Testis (tissue), 3 donors: ENCODE measurements around the gene UTS2. TPM values are rescaled to one million over a fixed set of nuclear protein-coding genes. Genes with fewer than 3 reads are reported as not detected.

ENCODE experiments used
- DNase-seq: peaks from one replicate; pipeline ENCODE4 v3.0.0-alpha.2; 2019
- H3K27ac ChIP-seq, 2 donors: fragments of 200-600 bp; sonication (generic); one replicate each; pipeline ENCODE4 v1.5.1; 2019
- H3K27me3 ChIP-seq: fragments of 200-600 bp; sonication (generic); one replicate; pipeline ENCODE4 v1.5.1; 2019
- H3K36me3 ChIP-seq: fragments of 200-600 bp; sonication (generic); one replicate; pipeline ENCODE4 v1.5.1; 2017; ENCODE audit warnings: low read depth; ENCODE audit errors: missing control alignments
- H3K4me1 ChIP-seq: fragments of 200-600 bp; sonication (generic); one replicate; pipeline ENCODE4 v1.5.1; 2019
- H3K4me3 ChIP-seq, 2 donors: fragments of 200-600 bp; sonication (generic); one replicate each; pipeline ENCODE4 v1.5.1; 2017 to 2019
- H3K9me3 ChIP-seq: fragments of 200-600 bp; sonication (generic); one replicate; pipeline ENCODE4 v1.5.1; 2017
- POLR2A ChIP-seq: fragments of 450-650 bp; IDR thresholded peaks from one replicate; pipeline ENCODE4 v1.6.1; 2017; ENCODE audit warnings: antibody characterized with exemption, mild to moderate bottlenecking, moderate library complexity
- WGBS, 2 donors: methylation state at CpG; one replicate each; pipeline ENCODE4 v1.1.5; 2018; 5-methylcytosine and 5-hydroxymethylcytosine counted together
- intact Hi-C: fragments of 100-400 bp; cut with DNase I; formaldehyde crosslinking; loops from one replicate; pipeline ENCODE4 v1.15.1; 2023; ENCODE audit warnings: low total_unique reads
- polyA plus RNA-seq: library from polyadenylated mRNA; stranded (reverse); fragments of 350-450 nt; fragmentation: Illumina TruSeq; extraction: RNeasy Lipid Tissue Mini Kit (QIAGEN cat#74804); gene quantifications from one replicate; pipeline ENCODE4 v1.2.3, GENCODE V29; 2014; ENCODE audit warnings: low read depth, low replicate concordance; ENCODE audit not compliant: insufficient read depth
- total RNA-seq, 2 donors: library from RNA; depleted of rRNA; stranded (reverse); fragments of >200 nt; gene quantifications; one replicate each; pipeline ENCODE4 v1.2.3, GENCODE V29; 2016
- TF ChIP-seq, protein P1 (sequence below), 3 experiments: fragments of 450-650 bp in 2 of 3; fragments of 200-600 bp in 1 of 3; sonication (generic) in 1 of 3; IDR thresholded peaks; one replicate each; pipeline ENCODE4 v1.5.1; 2016 to 2019; ENCODE audit warnings: antibody characterized with exemption in 3 of 3, mild to moderate bottlenecking in 2 of 3, moderate library complexity in 1 of 3

Gene UTS2
- total and polyA plus RNA-seq, 3 donors from 2014 or later = 1.1 TPM; not detected in 2

- no peak for DNase-seq
- H3K4me3 ChIP-seq = no peak overlapping the region
- TF ChIP-seq POLR2A = no peak
- TF ChIP-seq, protein P1, sequence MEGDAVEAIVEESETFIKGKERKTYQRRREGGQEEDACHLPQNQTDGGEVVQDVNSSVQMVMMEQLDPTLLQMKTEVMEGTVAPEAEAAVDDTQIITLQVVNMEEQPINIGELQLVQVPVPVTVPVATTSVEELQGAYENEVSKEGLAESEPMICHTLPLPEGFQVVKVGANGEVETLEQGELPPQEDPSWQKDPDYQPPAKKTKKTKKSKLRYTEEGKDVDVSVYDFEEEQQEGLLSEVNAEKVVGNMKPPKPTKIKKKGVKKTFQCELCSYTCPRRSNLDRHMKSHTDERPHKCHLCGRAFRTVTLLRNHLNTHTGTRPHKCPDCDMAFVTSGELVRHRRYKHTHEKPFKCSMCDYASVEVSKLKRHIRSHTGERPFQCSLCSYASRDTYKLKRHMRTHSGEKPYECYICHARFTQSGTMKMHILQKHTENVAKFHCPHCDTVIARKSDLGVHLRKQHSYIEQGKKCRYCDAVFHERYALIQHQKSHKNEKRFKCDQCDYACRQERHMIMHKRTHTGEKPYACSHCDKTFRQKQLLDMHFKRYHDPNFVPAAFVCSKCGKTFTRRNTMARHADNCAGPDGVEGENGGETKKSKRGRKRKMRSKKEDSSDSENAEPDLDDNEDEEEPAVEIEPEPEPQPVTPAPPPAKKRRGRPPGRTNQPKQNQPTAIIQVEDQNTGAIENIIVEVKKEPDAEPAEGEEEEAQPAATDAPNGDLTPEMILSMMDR (IDR thresholded peaks at IDR 0.05) = no peak
Observed at GRCh38 chr1:7860130-7860529, 7.3 kb upstream of the UTS2 start.

GRCh38 chr1:7859406-7859805, 6.5 kb upstream of the UTS2 start:
- no peak overlapping the region for H3K4me3 ChIP-seq
- DNase-seq = no peak
- intact Hi-C loops = no loop called here
- TF ChIP-seq POLR2A = no peak
- TF ChIP-seq, protein P1 (IDR thresholded peaks at IDR 0.05) = no peak
- H3K4me1 ChIP-seq = no peaks in the 10 kb centered on the region
- whole genome bisulfite sequencing, 2 donors = 89 to 95% methylated on average over 4 to 7 of the region's 7 CpGs
- H3K27me3 ChIP-seq = no peaks in the 10 kb centered on the region
- no peaks in the 10 kb centered on the region for H3K9me3 ChIP-seq
- no peaks in the 10 kb centered on the region for H3K36me3 ChIP-seq
- H3K27ac ChIP-seq = no peak overlapping the region

More at GRCh38 chr1:7860130-7860529, 7.3 kb upstream of the UTS2 start:
- Histone ChIP-seq H3K4me1 (no peaks in the 10 kb centered on the region), H3K27me3 (no peaks in the 10 kb centered on the region), H3K36me3 (no peaks in the 10 kb centered on the region), H3K9me3 (no peaks in the 10 kb centered on the region), H3K27ac (no peak overlapping the region)
- intact Hi-C loops = no loop called here
- 85 to 88% methylated on average over 9 of the region's 9 CpGs for WGBS, 2 donors

- no peaks in the 10 kb centered on the region for H3K9me3 ChIP-seq
- no peaks in the 10 kb centered on the region for H3K4me1 ChIP-seq
- H3K4me3 ChIP-seq = no peak overlapping the region
- no peaks in the 10 kb centered on the region for H3K27me3 ChIP-seq
- no peaks in the 10 kb centered on the region for H3K36me3 ChIP-seq
- intact Hi-C loops = no loop called here
- no peak for TF ChIP-seq POLR2A
- TF ChIP-seq, protein P1 (IDR thresholded peaks at IDR 0.05) = no peak
- WGBS, 2 donors = 87 to 91% methylated on average over 4 of the region's 4 CpGs
- no peak overlapping the region for H3K27ac ChIP-seq
- DNase-seq = no peak
Observed at GRCh38 chr1:7857985-7858384, 5.1 kb upstream of the UTS2 start.

GRCh38 chr1:7857000-7857399, 4.1 kb upstream of the UTS2 start:
- H3K4me1 ChIP-seq = no peaks in the 10 kb centered on the region
- H3K36me3 ChIP-seq = no peaks in the 10 kb centered on the region
- no peak overlapping the region for H3K27ac ChIP-seq
- DNase-seq = no peak
- TF ChIP-seq, protein P1 (IDR thresholded peaks at IDR 0.05) = no peak
- TF ChIP-seq POLR2A = no peak
- intact Hi-C loops = no loop called here
- no peaks in the 10 kb centered on the region for H3K9me3 ChIP-seq
- no peak overlapping the region for H3K4me3 ChIP-seq
- 38 to 60% methylated on average over 2 of the region's 2 CpGs for WGBS, 2 donors
- no peaks in the 10 kb centered on the region for H3K27me3 ChIP-seq

GRCh38 chr1:7856345-7856744, 3.5 kb upstream of the UTS2 start:
- Histone ChIP-seq H3K27ac (no peak overlapping the region), H3K9me3 (no peaks in the 10 kb centered on the region), H3K36me3 (no peaks in the 10 kb centered on the region), H3K4me1 (no peaks in the 10 kb centered on the region), H3K27me3 (no peaks in the 10 kb centered on the region), H3K4me3 (no peak overlapping the region)
- no peak for DNase-seq
- TF ChIP-seq, protein P1 (IDR thresholded peaks at IDR 0.05) = no peak
- TF ChIP-seq POLR2A = no peak
- intact Hi-C loops = no loop called here
- WGBS, 2 donors = 50 to 55% methylated on average over 15 of the region's 15 CpGs
